Measurements from ENCODE around the gene STPG1. TPM values are rescaled to one million over a fixed set of nuclear protein-coding genes. Genes with fewer than 3 reads are reported as not detected.
"Not testable (repeated sequence)": the region's sequence is repeated elsewhere in the genome, so short reads cannot be mapped to it uniquely, and the experiment has no call there.

The STPG1 gene
- total RNA-seq, 4 donors from 2014 or later = 1.0 to 11.5 (median 4.0) TPM

DNA sequence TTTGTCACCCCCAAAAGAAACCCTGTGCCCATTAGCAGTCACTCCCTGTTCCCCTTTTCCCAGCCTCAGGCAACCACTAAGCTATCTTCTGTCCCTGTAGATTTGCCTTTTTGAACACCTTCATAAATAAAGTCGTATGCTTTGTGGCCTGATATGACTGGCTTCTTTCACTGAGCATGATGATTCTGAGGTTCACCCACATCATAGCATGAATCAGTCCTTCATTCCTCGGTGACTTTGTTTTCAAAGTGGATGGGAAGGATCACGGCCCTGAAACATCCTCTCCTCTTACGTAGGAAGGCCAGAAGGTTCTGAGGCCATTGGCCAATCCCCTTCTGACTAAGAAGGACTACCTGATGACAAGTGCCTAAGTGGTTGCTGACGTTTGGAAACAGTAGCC is 41.1 kb upstream of the STPG1 start:
- H3K27ac ChIP-seq = no peak overlapping the region
- H3K36me3 ChIP-seq = no peaks in the 10 kb centered on the region

DNA sequence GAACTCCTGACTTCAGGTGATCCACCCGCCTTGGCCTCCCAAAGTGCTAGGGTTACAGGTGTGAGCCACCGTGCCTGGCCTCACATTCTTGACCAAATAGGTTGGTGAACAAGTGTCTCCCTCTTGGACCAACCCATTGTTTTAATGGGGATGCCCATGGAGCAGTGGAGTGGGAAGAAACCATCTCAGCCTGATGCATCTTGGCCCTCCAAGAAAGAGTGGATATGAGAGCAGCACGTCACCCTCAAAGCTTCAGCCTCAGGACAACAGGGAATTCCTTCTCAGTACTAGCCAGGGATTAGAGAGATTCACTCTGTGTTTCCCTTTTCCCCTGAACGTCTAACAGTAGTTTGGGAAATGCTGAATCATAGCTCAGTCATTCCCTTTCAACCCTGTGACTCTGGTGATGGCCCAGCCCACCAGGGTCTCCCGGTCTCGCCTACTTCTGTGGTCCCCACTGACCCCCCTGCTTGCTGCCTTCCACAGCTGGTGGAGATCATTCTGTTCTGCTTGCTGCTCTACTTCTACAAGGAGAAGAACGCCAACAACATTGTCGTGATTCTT is 39.4 kb upstream of the STPG1 start:
- Histone ChIP-seq H3K27ac (no peak overlapping the region), H3K36me3 (no peaks in the 10 kb centered on the region), H3K4me1 (no peaks in the 10 kb centered on the region), H3K27me3 (no peaks in the 10 kb centered on the region), H3K9me3 (no peaks in the 10 kb centered on the region), H3K4me3 (no peak overlapping the region)
- intact Hi-C loops (cut with DNase I; ENCODE audit: low total_unique reads) = no loop called here
- TF ChIP-seq POLR2A (IDR thresholded peaks at IDR 0.05) = no peak
- TF ChIP-seq, protein P1, sequence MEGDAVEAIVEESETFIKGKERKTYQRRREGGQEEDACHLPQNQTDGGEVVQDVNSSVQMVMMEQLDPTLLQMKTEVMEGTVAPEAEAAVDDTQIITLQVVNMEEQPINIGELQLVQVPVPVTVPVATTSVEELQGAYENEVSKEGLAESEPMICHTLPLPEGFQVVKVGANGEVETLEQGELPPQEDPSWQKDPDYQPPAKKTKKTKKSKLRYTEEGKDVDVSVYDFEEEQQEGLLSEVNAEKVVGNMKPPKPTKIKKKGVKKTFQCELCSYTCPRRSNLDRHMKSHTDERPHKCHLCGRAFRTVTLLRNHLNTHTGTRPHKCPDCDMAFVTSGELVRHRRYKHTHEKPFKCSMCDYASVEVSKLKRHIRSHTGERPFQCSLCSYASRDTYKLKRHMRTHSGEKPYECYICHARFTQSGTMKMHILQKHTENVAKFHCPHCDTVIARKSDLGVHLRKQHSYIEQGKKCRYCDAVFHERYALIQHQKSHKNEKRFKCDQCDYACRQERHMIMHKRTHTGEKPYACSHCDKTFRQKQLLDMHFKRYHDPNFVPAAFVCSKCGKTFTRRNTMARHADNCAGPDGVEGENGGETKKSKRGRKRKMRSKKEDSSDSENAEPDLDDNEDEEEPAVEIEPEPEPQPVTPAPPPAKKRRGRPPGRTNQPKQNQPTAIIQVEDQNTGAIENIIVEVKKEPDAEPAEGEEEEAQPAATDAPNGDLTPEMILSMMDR (IDR thresholded peaks at IDR 0.05) = no peak
- DNase-seq = no peak

More for the DNA sequence above, 41.1 kb upstream of the STPG1 start:
- Histone ChIP-seq H3K4me3 (no peak overlapping the region), H3K27me3 (no peaks in the 10 kb centered on the region), H3K9me3 (no peaks in the 10 kb centered on the region), H3K4me1 (no peaks in the 10 kb centered on the region)
- TF ChIP-seq POLR2A (IDR thresholded peaks at IDR 0.05) = no peak
- TF ChIP-seq, protein P1 (IDR thresholded peaks at IDR 0.05) = no peak
- intact Hi-C loops (cut with DNase I; ENCODE audit: low total_unique reads) = no loop called here
- no peak for DNase-seq

DNA sequence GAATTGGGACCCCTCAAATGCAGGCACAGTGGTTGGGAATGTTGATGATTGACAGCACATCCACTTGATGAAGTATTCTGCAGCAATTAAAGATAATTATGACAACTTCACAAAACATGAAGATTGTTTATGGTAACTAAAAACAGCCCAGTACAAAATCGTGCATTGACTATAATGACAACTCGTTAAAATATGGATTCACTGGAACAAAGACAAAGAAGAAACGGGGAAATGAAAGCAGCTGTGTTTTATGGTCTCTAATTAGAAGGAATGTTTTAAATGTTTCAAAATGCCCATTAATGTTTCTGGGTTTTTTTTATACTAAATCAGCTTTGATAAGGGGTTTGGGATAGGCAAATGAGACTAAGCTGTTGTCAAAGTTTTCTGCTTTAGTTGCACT is 38.2 kb upstream of the STPG1 start:
- no peaks in the 10 kb centered on the region for H3K36me3 ChIP-seq
- no peaks in the 10 kb centered on the region for H3K27me3 ChIP-seq
- H3K4me3 ChIP-seq = no peak overlapping the region
- H3K27ac ChIP-seq = no peak overlapping the region
- TF ChIP-seq, protein P1 (IDR thresholded peaks at IDR 0.05) = no peak
- TF ChIP-seq POLR2A (IDR thresholded peaks at IDR 0.05) = no peak
- H3K9me3 ChIP-seq = no peaks in the 10 kb centered on the region
- DNase-seq = no peak
- intact Hi-C loops (cut with DNase I; ENCODE audit: low total_unique reads) = no loop called here
- H3K4me1 ChIP-seq = no peaks in the 10 kb centered on the region

DNA sequence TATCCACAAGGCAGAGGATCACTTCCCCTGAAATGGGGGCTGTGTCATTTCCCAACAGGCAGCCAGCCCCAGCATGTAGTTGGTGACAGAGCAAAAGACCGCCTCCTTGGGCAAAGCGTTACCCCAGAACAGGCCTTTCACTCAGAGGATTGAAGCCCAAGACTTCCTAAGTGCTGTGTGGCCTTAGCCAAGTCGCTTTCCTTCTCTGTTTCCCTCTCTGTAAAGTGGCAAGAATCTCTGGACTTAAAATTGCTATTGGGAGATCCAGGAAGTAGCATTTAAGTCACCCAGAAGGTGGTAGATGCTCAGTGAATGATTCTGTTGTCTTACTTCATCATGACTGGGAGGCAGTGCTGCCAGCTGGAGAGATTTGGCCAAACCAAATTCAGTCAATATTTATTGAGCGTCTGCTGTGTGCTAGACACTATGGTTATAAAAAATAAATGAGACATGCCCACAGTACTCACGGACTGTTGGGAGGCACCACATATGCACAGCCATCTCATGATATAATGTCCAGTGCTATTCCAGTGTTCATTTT is 37.3 kb upstream of the STPG1 start:
- Histone ChIP-seq H3K27ac (no peak overlapping the region), H3K36me3 (no peaks in the 10 kb centered on the region), H3K4me3 (no peak overlapping the region), H3K9me3 (no peaks in the 10 kb centered on the region), H3K27me3 (no peaks in the 10 kb centered on the region), H3K4me1 (no peaks in the 10 kb centered on the region)
- no peak for TF ChIP-seq POLR2A (IDR thresholded peaks at IDR 0.05)
- TF ChIP-seq, protein P1 (IDR thresholded peaks at IDR 0.05) = no peak
- DNase-seq = no peak
- intact Hi-C loops (cut with DNase I; ENCODE audit: low total_unique reads) = no loop called here

DNA sequence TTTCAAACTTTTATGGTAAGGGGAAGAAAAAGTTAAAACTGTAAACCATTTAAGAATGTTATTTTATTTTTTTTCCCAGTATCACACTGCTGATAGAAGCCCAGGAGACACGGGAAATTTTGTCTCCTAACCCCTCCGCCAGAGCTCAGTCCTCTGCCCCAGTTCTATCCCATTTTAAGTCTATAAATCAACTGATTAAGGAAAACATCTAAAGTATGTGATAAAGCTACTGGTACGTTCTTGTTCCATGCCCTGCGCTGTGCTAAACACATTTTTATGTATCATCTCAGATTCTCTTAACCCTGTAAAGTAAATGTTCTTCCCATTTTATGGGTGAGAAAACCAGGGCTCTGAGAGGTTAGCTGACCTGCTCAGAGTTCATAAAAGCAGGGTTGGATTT is 36.7 kb upstream of the STPG1 start:
- H3K9me3 ChIP-seq = no peaks in the 10 kb centered on the region
- H3K36me3 ChIP-seq = no peaks in the 10 kb centered on the region
- intact Hi-C loops (cut with DNase I; ENCODE audit: low total_unique reads) = no loop called here
- no peaks in the 10 kb centered on the region for H3K4me1 ChIP-seq
- H3K27ac ChIP-seq = no peak overlapping the region
- no peak overlapping the region for H3K4me3 ChIP-seq
- TF ChIP-seq, protein P1 (IDR thresholded peaks at IDR 0.05) = no peak
- no peak for TF ChIP-seq POLR2A (IDR thresholded peaks at IDR 0.05)
- no peaks in the 10 kb centered on the region for H3K27me3 ChIP-seq
- no peak for DNase-seq

DNA sequence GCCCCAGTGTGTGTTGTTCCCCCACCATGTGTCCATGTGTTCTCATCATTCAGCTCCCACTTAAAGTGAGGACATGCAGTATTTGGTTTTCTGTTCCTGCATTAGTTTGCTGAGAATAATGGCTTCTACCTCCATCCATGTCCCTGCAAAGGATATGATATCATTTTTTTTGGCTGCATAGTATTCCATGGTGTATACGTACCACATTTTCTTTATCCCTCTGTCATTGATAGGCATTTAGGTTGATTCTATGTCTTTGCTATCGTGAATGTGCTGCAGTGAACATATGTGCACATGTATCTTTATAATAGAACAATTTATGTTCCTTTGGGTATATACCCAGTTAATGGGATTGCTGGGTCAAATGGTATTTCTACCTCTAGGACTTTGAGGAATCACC is 32.9 kb upstream of the STPG1 start:
- H3K4me3 ChIP-seq; H3K9me3 ChIP-seq; H3K36me3 ChIP-seq; DNase-seq; H3K27me3 ChIP-seq; H3K4me1 ChIP-seq; intact Hi-C loops (cut with DNase I; ENCODE audit: low total_unique reads); H3K27ac ChIP-seq: not testable (repeated sequence)
